Measurements from ENCODE around the gene PCLO.

- no peak for TF ChIP-seq POLR2A (IDR thresholded peaks at IDR 0.05)
- no peak for TF ChIP-seq CTCF (IDR thresholded peaks at IDR 0.05)
- TF ChIP-seq POLR2AphosphoS5 (IDR thresholded peaks at IDR 0.05) = no peak
- no peak for TF ChIP-seq EP300 (IDR thresholded peaks at IDR 0.05)
Observed at GRCh38 chr7:83053965-83054364, 108.7 kb downstream of the PCLO start.
